ENCODE measurements around the gene TOR1AIP2. TPM values are rescaled to one million over a fixed set of nuclear protein-coding genes. Genes with fewer than 3 reads are reported as not detected.
"Not testable (repeated sequence)": the region's sequence is repeated elsewhere in the genome, so short reads cannot be mapped to it uniquely, and the experiment has no call there.

Gene TOR1AIP2
- total RNA-seq, 1 experiment from 2014 or later, result 142 TPM

DNA sequence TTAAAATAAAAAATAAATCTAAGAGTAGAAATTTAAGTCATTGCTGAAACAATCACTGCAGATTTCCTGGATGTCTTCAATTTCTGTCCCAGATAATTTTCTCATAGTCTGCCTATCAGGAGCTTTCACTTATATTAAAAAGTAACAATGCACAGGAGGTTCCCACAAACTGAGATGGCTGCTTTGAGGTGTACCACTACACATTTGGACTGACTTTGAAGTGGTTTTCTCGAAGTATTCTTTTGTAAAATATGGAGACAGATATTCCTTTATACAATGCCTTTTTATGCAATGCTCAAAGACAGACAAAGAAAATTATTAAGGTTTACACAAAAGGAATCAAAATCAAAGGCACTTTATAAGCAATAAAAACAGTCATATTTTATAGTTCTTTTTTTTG lies 24.5 kb downstream of the TOR1AIP2 start:
- Histone ChIP-seq H3K27ac (no peak overlapping the region), H3K4me2 (no peak overlapping the region), H3K9me2 (ENCODE audit: insufficient read depth) (no peaks in the 10 kb centered on the region), H3K4me3 (no peak overlapping the region), H3F3A (ENCODE audit: insufficient read depth, low read depth) (no peaks in the 10 kb centered on the region; the same call in 1 of the 2 replicates), H3K27me3 (ENCODE audit: insufficient read depth, low read depth) (no peaks in the 10 kb centered on the region), H3K4me1 (replicated peaks; ENCODE audit: insufficient read depth) (no peaks in the 10 kb centered on the region), H4K20me1 (ENCODE audit: insufficient read depth) (peaks cover 5% of the 10 kb centered on the region; the same call in 1 of the 2 replicates), H3K79me2 (ENCODE audit: low read depth) (no peaks in the 10 kb centered on the region), H3K9me3 (ENCODE audit: insufficient read depth, low read depth) (no peaks in the 10 kb centered on the region), H3K36me3 (ENCODE audit: low read depth) (peaks cover 37% of the 10 kb centered on the region), H2AFZ (no peak overlapping the region)
- CTCF ChIA-PET, result interaction anchor here (0.6 kb wide), 1 partner anchor 35 kb away, joined by 3 read pairs; no protein-coding TSS in a partner anchor
- POLR2A ChIA-PET (ENCODE audit: unreplicated experiment), result no interaction called here
- DNase-seq, result no peak
- TF ChIP-seq EZH2 (IDR thresholded peaks at IDR 0.05; ENCODE audit: low read depth), result no peak
- TF ChIP-seq, protein P1, sequence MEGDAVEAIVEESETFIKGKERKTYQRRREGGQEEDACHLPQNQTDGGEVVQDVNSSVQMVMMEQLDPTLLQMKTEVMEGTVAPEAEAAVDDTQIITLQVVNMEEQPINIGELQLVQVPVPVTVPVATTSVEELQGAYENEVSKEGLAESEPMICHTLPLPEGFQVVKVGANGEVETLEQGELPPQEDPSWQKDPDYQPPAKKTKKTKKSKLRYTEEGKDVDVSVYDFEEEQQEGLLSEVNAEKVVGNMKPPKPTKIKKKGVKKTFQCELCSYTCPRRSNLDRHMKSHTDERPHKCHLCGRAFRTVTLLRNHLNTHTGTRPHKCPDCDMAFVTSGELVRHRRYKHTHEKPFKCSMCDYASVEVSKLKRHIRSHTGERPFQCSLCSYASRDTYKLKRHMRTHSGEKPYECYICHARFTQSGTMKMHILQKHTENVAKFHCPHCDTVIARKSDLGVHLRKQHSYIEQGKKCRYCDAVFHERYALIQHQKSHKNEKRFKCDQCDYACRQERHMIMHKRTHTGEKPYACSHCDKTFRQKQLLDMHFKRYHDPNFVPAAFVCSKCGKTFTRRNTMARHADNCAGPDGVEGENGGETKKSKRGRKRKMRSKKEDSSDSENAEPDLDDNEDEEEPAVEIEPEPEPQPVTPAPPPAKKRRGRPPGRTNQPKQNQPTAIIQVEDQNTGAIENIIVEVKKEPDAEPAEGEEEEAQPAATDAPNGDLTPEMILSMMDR (conservative IDR thresholded peaks at IDR 0.05), result no peak
- no TSS peak for BruUV-seq (replicated peaks)
- intact Hi-C loops (cut with micrococcal nuclease; ENCODE audit: unreplicated experiment), result no loop called here

DNA sequence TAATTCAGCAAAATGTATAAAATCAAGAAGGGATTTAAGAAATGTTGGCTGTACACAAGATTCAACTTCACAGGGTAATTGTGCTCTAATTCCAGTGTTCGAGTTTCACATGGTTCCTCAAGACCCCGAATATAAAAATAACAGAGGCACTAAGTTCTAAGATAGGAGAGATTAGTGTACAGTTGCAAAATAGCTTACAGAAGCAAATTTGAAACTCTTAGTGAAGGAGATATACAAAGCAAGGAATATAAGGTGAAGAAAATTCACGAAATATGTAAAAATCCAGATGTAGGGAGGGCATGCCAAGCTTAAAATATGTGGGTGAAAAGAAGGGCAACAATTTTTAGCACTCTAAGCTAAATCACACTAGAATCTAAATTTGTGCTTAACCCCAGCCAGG lies 29.4 kb downstream of the TOR1AIP2 start:
- CTCF ChIA-PET, result no interaction called here

DNA sequence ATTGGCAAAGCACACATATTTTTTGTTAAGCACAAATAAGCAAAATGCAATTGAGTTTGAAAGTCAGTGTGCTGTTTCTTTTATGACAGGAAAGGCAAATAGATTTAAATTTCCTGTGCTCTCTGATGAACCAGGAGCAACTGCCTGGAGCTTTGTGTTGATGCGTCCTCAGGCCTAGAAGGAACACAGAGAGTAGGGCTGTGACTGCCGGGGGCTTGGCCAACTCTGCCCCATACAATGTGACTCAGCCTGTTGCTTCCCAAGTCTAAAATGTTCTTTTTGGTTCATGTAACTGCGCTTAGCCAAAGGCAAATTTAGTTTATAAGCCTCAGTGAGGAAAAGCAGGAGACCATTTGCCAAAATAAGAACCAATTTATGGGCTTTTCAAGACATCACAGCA lies 37.5 kb downstream of the TOR1AIP2 start:
- peaks cover 3% of the 10 kb centered on the region; the same call in 1 of the 2 replicates for H4K20me1 ChIP-seq (ENCODE audit: insufficient read depth)
- no peaks in the 10 kb centered on the region for H3K79me2 ChIP-seq (ENCODE audit: low read depth)
- H3K9me3 ChIP-seq (ENCODE audit: insufficient read depth, low read depth), result no peaks in the 10 kb centered on the region
- BruUV-seq (replicated peaks), result no TSS peak
- POLR2A ChIA-PET (ENCODE audit: unreplicated experiment), result no interaction called here
- no peak overlapping the region for H3K4me2 ChIP-seq
- TF ChIP-seq, protein P1 (conservative IDR thresholded peaks at IDR 0.05), result no peak
- TF ChIP-seq EZH2 (IDR thresholded peaks at IDR 0.05; ENCODE audit: low read depth), result no peak
- H3K27ac ChIP-seq, result no peak overlapping the region
- H2AFZ ChIP-seq, result no peak overlapping the region
- H3F3A ChIP-seq (ENCODE audit: insufficient read depth, low read depth), result no peaks in the 10 kb centered on the region
- CTCF ChIA-PET, result interaction anchor here (0.5 kb wide), 1 partner anchor 25 kb away, joined by 6 read pairs; no protein-coding TSS in a partner anchor
- H3K36me3 ChIP-seq (ENCODE audit: low read depth), result peaks cover 18% of the 10 kb centered on the region
- intact Hi-C loops (cut with micrococcal nuclease; ENCODE audit: unreplicated experiment), result no loop called here
- no peak overlapping the region for H3K4me3 ChIP-seq
- H3K4me1 ChIP-seq (replicated peaks; ENCODE audit: insufficient read depth), result no peaks in the 10 kb centered on the region
- H3K27me3 ChIP-seq (ENCODE audit: insufficient read depth, low read depth), result no peaks in the 10 kb centered on the region
- no peak for DNase-seq
- no peaks in the 10 kb centered on the region for H3K9me2 ChIP-seq (ENCODE audit: insufficient read depth)

More for the DNA sequence above, 29.4 kb downstream of the TOR1AIP2 start:
- Histone ChIP-seq H4K20me1 (ENCODE audit: insufficient read depth) (peaks cover 3% of the 10 kb centered on the region; the same call in 1 of the 2 replicates), H3K4me1 (replicated peaks; ENCODE audit: insufficient read depth) (no peaks in the 10 kb centered on the region), H3K79me2 (ENCODE audit: low read depth) (no peaks in the 10 kb centered on the region), H3K27me3 (ENCODE audit: insufficient read depth, low read depth) (no peaks in the 10 kb centered on the region), H2AFZ (no peak overlapping the region), H3K27ac (no peak overlapping the region), H3K4me3 (no peak overlapping the region), H3K9me2 (ENCODE audit: insufficient read depth) (no peaks in the 10 kb centered on the region), H3K9me3 (ENCODE audit: insufficient read depth, low read depth) (no peaks in the 10 kb centered on the region), H3K36me3 (ENCODE audit: low read depth) (peaks cover 36% of the 10 kb centered on the region), H3F3A (ENCODE audit: insufficient read depth, low read depth) (no peaks in the 10 kb centered on the region), H3K4me2 (no peak overlapping the region)
- TF ChIP-seq, protein P1 (conservative IDR thresholded peaks at IDR 0.05), result no peak
- no peak for TF ChIP-seq EZH2 (IDR thresholded peaks at IDR 0.05; ENCODE audit: low read depth)
- POLR2A ChIA-PET (ENCODE audit: unreplicated experiment), result no interaction called here
- intact Hi-C loops (cut with micrococcal nuclease; ENCODE audit: unreplicated experiment), result no loop called here
- BruUV-seq (replicated peaks), result no TSS peak
- no peak for DNase-seq

DNA sequence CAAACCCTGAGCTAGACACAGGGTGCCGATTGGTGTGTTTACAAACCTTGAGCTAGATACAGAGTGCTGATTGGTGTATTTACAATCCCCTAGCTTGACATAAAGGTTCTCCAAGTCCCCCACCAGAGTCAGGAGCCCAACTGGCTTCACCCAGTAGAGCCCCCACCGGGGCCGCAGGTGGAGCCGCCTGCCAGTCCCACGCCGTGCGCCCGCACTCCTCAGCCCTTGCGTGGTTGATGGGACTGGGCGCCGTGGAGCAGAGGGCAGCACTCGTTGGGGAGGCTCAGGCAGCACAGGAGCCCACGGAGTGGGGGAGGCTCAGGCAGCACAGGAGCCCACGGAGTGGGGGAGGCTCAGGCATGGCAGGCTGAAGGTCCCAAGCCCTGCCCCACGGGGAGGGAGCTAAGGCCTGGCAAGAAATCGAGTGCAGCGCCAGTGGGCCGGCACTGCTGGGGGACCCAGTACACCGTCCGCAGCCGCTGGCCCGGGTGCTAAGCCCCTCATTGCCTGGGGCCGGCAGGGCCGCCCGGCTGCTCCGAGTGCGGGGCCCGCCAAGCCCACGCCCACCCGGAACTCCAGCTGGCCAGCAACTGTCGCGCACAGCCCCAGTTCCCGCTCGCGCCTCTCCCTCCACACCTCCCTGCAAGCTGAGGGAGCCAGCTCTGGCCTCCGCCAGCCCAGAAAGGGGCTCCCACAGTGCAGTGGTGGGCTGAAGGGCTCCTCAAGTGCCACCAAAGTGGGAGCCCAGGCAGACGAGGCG lies 40.7 kb downstream of the TOR1AIP2 start:
- H3K9me2 ChIP-seq (ENCODE audit: insufficient read depth); H3K27me3 ChIP-seq (ENCODE audit: insufficient read depth, low read depth); H4K20me1 ChIP-seq (ENCODE audit: insufficient read depth); BruUV-seq (replicated peaks); H3K4me1 ChIP-seq (replicated peaks; ENCODE audit: insufficient read depth); H3K79me2 ChIP-seq (ENCODE audit: low read depth); CTCF ChIA-PET; H3K36me3 ChIP-seq (ENCODE audit: low read depth); H3K4me2 ChIP-seq; H3F3A ChIP-seq (ENCODE audit: insufficient read depth, low read depth); DNase-seq; H3K27ac ChIP-seq; H2AFZ ChIP-seq; H3K9me3 ChIP-seq (ENCODE audit: insufficient read depth, low read depth); H3K4me3 ChIP-seq; intact Hi-C loops (cut with micrococcal nuclease; ENCODE audit: unreplicated experiment): not testable (repeated sequence)
- POLR2A ChIA-PET (ENCODE audit: unreplicated experiment), result interaction anchor here (0.6 kb wide), 1 partner anchor 196 kb away, joined by 3 read pairs; no protein-coding TSS in a partner anchor

All from PC-9 (cell line).